Measurements from ENCODE around the gene CTNNBIP1.

GRCh38 chr1:9827558-9828185 is 82.4 kb downstream of the CTNNBIP1 start:
- TF ChIP-seq CTCF (IDR thresholded peaks at IDR 0.05) (no peak), POLR2A (IDR thresholded peaks at IDR 0.05) (no peak)

Measured in testis (tissue), 2 donors.